Uterus (tissue), 2 donors: ENCODE data around the gene SPINDOC.
A peak's percentile ranks its signal among the peaks of the same experiment; 100 is the strongest.

Experiments used
- POLR2A ChIP-seq, 2 donors: fragments of 450-650 bp; IDR thresholded peaks; one replicate each; pipeline ENCODE4 v1.6.1; 2016; ENCODE audit warnings: antibody characterized with exemption in 2 of 2, mild to moderate bottlenecking in 1 of 2, moderate library complexity in 1 of 2
- TF ChIP-seq, protein P1 (sequence below), 4 experiments: fragments of 200-600 bp in 2 of 4; fragments of 450-650 bp in 2 of 4; sonication (generic) in 2 of 4; IDR thresholded peaks; one replicate each; pipeline ENCODE4 v1.5.1; 2016 to 2019; ENCODE audit warnings: antibody characterized with exemption in 4 of 4, mild to moderate bottlenecking in 2 of 4, moderate library complexity in 1 of 4

DNA sequence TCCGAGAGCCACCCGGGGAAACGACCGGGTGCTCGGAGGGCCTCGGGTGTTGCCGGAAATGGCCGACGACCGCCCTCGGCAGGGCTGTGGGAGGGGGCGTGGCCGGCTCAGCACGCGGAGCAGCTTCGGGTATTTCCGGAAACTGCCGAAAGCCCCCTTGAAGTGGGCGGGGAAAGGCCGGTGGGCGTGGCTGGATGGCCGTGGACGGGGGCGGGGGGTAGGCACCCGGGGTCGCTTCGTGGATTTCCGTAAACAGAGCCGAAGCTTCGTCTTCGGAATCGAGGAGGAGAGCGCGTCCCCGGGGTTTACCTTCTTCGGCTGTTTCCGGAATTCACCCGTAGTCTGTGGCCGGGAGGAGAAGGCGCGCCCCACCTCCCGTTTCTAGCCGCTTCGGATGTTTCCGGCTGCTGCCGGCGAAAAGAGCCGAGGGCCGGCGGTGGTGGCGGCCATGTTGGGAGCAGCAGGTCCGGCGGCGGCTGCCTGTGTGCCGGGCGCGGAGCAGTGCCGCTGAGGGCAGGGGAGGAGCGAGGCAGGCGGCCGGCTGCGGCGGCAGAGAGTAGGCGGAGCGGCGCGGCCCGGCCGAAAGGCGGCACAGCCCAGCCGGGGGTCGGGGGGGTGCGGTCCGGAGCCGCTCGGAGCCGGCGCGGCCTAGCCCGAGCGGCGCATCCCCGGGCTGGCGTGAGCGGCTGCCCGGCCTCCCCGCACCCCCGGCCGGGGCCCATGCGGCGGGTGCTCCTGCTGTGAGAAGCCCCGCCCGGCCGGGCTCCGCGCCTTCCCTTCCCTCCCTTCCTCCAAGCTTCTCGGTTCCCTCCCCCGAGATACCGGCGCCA is 25.6 kb downstream of the SPINDOC start, which contains the start of gene MARK2:
- TF ChIP-seq, protein P1, sequence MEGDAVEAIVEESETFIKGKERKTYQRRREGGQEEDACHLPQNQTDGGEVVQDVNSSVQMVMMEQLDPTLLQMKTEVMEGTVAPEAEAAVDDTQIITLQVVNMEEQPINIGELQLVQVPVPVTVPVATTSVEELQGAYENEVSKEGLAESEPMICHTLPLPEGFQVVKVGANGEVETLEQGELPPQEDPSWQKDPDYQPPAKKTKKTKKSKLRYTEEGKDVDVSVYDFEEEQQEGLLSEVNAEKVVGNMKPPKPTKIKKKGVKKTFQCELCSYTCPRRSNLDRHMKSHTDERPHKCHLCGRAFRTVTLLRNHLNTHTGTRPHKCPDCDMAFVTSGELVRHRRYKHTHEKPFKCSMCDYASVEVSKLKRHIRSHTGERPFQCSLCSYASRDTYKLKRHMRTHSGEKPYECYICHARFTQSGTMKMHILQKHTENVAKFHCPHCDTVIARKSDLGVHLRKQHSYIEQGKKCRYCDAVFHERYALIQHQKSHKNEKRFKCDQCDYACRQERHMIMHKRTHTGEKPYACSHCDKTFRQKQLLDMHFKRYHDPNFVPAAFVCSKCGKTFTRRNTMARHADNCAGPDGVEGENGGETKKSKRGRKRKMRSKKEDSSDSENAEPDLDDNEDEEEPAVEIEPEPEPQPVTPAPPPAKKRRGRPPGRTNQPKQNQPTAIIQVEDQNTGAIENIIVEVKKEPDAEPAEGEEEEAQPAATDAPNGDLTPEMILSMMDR (IDR thresholded peaks at IDR 0.05) = peak in 2 of 4 experiments; percentile 19 to 39
- TF ChIP-seq POLR2A (IDR thresholded peaks at IDR 0.05) = peak; percentile 65 to 82
